H7 (cell line): Measurements from ENCODE around the gene FRMD4B. TPM values are rescaled to one million over a fixed set of nuclear protein-coding genes. Genes with fewer than 3 reads are reported as not detected.
A peak's percentile ranks its signal among the peaks of the same experiment; 100 is the strongest.
"Not testable (repeated sequence)": the region's sequence is repeated elsewhere in the genome, so short reads cannot be mapped to it uniquely, and the experiment has no call there.

Experiments
- DNase-seq: peaks from one replicate; pipeline ENCODE4 v3.0.0; 2012
- H3K27me3 ChIP-seq: 2 replicates; pipeline ENCODE4 v1.6.0; 2011; ENCODE audit warnings: mild to moderate bottlenecking, low read length; ENCODE audit not compliant: control insufficient read depth, insufficient read depth
- H3K36me3 ChIP-seq: replicated peaks from 2 replicates; pipeline ENCODE4 v1.5.1; 2011; ENCODE audit warnings: low read length; ENCODE audit not compliant: control insufficient read depth, insufficient read depth
- H3K4me3 ChIP-seq: 2 replicates; pipeline ENCODE4 v1.5.1; 2011; ENCODE audit warnings: low read depth, mild to moderate bottlenecking, control low read depth, low read length, moderate library complexity; ENCODE audit not compliant: insufficient read depth
- total RNA-seq: library from RNA; depleted of rRNA; stranded (reverse); fragments of >200 nt; shearing (Covaris generic); gene quantifications from 2 replicates; pipeline ENCODE4 v1.2.3, GENCODE V29; 2014

FRMD4B gene
- total RNA-seq, 1 experiment from 2014 or later = 1.0 TPM

DNA sequence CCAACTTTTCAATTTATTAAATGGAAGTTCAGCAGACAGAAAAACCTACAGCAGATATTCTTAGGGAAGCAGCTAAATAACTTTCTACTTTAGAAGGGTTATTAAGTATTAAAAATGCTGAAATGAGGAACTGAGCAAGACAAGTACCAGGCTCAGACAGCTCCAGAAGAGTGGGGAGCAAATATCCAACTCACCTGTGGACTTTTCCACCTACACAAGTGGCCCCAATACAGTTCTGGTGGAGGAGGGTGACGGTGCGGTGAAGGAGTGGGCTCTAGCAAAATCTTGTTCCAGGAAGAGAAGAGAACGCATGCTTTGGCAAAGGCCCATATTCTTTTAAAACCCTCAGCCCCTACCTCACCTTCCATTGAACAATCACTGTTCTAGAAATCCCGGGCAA is 133.7 kb downstream of the FRMD4B start:
- DNase-seq = no peak
- Histone ChIP-seq H3K27me3 (peaks cover 4% of the 10 kb centered on the region), H3K36me3 (no peaks in the 10 kb centered on the region), H3K4me3 (no peak overlapping the region)

DNA sequence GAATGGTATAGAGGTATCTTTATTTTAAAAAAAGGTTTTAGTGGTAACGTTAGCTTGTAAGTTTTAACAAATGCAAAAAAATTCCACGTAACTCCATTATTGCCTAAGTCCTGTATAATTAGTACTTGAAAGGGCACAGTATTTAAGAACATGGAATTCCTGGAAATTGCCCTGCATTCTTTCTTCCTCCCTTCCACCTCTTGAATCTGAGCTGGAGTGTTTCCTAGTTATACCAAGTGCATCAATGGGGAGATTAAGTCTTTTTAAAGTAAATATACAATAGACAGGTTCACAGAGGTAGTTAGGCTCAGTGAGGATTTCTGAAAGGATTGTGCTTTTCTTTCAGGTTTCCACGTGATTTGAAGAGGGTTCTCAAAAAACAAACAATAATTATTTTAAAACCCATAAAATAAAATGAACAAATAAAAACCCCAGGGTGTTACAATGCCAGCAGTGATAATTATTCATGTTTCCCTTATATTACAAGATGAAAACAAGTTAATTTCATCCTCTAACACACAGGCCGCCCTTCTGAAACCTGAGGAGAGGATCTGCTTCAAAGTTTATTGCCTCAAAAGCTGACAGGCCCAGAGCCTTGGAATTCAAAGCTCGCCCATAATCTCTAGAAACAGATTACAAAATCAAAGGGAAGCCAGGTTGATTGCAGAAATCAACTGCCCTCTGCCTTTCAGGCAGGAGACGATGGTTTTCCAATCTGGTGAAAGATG is 134.6 kb downstream of the FRMD4B start:
- no peaks in the 10 kb centered on the region for H3K36me3 ChIP-seq
- no peak for DNase-seq
- no peak overlapping the region for H3K4me3 ChIP-seq
- H3K27me3 ChIP-seq = peaks cover 9% of the 10 kb centered on the region

DNA sequence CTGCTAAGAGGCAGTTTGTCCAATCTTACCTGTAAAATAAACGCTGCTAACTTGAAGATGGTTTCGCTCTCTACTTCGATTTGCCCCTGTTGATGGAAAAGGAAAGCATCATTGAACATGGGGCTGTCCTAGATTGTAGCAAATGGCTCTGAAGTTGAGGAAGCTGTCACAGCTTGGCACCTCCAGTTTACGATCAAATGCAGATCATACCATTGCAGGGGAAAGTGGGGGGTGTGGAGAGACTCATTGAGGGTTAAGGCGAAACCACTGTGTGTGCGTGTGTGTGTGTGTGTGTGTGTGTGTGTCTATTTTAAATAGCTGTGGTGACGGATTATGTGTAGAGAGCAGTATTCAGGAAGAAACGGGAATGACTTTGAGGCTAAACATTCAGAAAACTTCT is 135.9 kb downstream of the FRMD4B start:
- H3K27me3 ChIP-seq = peaks cover 9% of the 10 kb centered on the region
- H3K4me3 ChIP-seq = no peak overlapping the region
- DNase-seq = peak; percentile 63
- H3K36me3 ChIP-seq = no peaks in the 10 kb centered on the region

DNA sequence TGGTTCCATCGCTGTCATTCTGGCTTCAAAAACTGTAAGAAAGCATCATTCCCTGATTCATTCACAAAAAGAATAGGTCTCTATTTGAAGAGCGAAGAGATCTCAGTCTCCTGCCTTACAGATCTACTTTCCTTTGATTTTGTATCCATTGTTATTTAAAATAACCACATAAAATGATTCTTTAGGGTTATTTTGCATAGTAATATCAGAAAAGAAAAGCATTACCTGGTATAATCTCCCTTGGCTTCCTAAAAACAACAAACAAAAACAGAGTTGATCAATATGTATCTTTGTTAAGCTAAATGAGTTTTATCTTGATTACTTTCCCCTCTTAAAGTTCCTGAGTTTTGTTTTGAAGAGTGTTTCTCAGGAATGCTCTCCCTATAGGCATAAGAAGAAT is 136.9 kb downstream of the FRMD4B start:
- no peaks in the 10 kb centered on the region for H3K36me3 ChIP-seq
- H3K4me3 ChIP-seq = no peak overlapping the region
- peaks cover 9% of the 10 kb centered on the region for H3K27me3 ChIP-seq
- no peak for DNase-seq

DNA sequence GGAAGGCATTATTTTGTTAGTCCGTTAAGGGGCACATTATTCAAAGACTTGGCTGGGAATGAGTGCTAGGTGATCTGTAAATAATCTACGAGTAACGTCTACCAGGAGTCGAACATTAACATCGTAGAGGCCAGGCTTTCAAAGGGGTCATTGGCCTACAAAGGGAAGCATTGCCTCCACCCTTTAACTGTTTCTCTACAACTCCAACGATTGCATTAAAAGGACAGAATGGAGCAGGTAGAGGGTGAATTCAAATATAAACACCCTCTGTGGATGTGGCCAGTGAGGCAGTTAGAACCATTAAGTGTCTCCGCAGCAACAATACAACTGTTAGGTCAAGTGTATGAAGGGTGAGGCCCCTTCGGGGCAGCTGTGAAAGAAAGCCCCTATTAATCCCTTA is 137.5 kb downstream of the FRMD4B start:
- no peak overlapping the region for H3K4me3 ChIP-seq
- no peaks in the 10 kb centered on the region for H3K36me3 ChIP-seq
- peaks cover 9% of the 10 kb centered on the region for H3K27me3 ChIP-seq
- DNase-seq = no peak

DNA sequence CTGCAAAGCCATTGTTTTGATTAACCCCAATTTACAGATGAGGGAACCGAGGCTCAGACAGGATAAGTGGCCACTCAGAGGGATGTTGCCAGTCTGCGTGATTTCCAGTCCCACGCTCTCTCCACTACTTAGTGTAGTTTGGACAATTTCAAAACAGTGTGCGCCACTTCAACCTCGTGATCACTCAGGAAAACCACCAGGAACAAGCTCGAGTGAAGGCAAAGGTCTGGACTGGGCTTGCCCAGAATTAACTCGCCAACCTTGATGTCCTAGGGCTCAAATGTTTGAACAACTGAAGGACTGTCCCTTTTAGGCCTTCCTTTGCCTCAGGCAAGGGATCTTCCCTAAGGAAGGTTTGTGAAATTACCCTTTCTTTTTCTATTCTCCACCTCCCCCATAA is 139.3 kb downstream of the FRMD4B start:
- DNase-seq = no peak
- Histone ChIP-seq H3K27me3 (peaks cover 9% of the 10 kb centered on the region), H3K4me3 (no peak overlapping the region), H3K36me3 (no peaks in the 10 kb centered on the region)

DNA sequence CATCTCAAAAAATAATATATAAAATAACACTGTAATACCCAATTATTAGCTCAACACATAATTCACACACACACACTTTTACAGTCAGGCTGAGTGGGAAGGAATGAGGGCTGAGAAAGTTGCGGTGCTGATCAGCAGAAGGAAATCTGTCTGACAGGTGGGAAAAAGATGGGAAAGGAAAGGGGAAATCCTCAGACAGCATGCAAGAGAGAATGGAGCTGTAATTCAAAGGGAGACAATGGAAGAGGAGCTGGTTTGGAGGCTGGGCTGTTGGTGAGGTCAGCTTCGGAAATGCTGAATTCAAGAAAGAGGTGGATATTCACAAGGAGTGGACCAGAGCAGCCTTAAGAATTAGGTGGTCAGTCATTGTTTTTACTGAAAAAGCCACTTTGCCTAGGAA is 141.8 kb downstream of the FRMD4B start:
- Histone ChIP-seq H3K4me3 (no peak overlapping the region), H3K36me3 (no peaks in the 10 kb centered on the region), H3K27me3 (peaks cover 9% of the 10 kb centered on the region)
- no peak for DNase-seq

DNA sequence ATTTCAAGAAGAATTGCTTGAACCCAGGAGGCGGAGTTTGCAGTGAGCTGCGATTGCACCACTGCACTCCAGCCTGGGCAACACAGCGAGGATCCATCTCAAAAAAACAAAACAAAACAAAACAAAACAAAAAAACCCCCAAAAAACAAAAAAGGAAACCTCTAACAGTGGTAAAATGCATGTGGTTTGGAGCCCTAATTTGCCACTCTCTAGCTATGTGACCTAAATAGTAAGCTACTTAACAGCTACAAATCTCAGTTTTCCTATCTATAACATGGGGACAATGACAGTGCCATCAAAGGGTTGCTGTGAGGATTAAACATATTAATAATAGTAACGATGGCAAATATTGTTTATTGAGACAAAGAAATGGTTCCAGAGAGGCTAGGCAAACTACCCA is 144.1 kb downstream of the FRMD4B start:
- DNase-seq = no peak
- H3K27me3 ChIP-seq = peaks cover 4% of the 10 kb centered on the region; the same call in 1 of the 2 replicates
- no peaks in the 10 kb centered on the region for H3K36me3 ChIP-seq
- H3K4me3 ChIP-seq = no peak overlapping the region

DNA sequence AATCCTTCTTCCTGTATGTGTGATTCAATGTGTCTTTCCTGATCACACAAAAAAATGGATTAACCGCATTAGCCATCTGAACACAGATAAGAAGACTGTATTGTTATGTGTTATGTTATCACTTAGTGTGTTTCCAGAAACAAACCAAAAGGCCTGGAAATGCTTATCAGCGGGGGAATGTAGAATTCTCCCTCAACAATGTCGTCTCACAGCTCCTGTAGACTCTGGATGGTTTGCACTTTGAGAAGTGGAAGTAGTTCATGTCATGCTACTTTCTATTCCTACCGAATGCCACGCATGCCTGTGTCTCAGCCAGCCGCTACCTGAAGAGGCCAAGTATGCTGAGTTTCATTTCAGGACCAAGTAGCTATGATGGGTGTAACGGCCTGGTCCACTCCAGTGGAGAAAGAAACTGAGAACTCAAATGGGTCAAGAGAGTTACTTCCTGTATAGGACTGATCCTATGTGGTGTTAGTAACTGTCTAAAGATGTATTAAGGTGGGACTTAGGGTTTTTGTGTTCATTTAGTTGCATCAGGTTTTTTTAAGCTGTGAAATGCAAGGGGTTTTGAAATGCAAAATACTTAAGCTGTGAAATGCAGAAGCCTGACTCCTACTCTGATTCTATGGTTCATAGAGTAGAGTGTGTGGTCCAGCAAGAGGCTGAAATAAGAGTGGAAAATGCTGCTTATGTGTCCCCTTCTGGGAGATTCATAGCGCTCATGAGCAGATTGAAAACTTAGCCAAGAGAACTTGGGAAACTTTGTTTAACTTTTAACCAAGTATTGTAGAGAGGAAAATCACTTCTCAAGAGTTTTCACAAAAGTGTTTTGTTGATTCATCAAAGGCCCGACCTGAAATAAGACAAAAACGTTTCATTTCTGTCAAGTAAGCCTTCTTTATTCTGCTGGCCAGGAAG is 145.0 kb downstream of the FRMD4B start:
- Histone ChIP-seq H3K27me3 (no peaks in the 10 kb centered on the region), H3K36me3 (no peaks in the 10 kb centered on the region), H3K4me3 (no peak overlapping the region)
- no peak for DNase-seq

DNA sequence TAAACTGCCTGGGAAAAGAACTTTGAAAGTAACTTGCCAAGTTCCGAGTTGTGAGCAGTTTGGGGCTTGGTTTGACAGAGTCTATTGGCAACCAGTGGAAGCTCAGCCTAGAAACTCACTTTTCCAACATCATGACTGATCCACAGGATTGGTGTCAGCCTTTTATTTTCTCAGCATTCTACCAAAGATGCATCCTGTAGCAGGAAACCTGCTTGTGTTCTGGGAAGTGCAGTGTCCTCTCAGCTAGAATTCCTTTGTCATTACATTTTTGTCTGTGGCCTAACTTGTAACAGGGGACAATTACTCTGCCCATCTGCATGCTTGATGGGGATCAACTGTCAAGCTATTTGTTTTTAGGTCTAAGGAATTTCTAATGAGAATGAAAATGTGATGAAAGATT is 146.8 kb downstream of the FRMD4B start:
- Histone ChIP-seq H3K4me3 (no peak overlapping the region), H3K36me3 (no peaks in the 10 kb centered on the region), H3K27me3 (no peaks in the 10 kb centered on the region)
- DNase-seq = no peak

DNA sequence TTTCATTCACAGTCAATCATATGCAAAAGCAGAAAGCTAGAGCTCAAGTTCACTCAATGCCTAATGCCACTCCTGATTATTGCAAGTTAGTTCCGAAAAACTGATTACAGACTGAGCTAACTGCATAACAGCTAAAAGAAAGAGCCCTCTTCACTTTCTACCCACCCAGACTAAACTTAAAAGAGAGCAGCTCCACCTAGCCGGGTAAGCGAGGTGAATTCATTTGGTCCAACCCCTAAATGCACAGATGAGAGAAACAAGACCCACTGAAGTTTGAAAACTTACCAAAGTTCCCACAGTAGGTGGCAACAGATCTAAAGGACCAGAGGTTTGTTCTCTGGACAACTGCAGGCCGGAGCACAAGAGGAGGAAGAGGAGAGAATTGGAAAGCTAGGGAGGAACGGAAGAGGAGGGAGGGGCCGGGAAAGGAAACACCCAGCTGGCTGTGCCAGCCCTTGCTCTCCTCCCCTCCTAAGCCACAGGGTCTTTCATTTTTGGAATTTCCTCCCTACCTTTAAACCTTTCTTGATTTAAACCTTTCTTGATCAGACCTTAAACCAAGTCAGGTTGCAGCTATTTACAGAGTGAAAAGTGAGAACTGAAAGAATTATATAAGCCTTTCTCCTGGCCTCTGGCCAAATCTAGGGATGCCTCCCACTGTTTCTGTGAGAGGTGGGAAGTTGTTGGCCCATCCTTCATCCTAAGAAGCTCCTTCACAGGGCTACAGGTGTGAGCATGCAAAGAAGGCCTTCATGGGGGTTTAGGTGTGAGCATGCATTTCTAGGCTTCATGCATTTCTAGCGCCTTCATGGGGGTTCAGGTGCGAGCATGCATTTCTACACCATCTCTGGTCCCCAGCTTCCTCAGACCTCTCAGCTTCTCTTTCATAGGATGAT is 148.8 kb downstream of the FRMD4B start:
- no peak overlapping the region for H3K4me3 ChIP-seq
- no peaks in the 10 kb centered on the region for H3K36me3 ChIP-seq
- H3K27me3 ChIP-seq = no peaks in the 10 kb centered on the region
- DNase-seq = no peak

DNA sequence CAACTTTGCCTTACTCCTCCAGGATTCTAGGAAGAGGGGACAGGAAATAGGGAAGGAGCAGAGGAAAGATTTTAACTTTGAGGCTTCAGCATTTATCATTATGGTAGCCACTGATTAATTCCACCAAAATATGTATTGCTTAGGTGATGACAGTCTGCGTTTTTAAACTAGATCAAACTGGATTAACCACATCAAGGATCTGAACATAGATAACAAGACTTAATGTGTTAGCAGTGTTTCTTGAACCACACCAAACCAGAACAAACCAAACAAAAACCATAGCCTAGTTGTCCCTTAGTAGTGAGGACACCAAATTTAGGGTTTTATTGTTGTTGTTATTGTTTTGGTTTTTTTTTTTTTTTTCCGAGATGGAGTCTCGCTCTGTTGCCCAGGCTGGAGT is 150.0 kb downstream of the FRMD4B start:
- Histone ChIP-seq H3K36me3 (no peaks in the 10 kb centered on the region), H3K4me3 (no peak overlapping the region), H3K27me3 (no peaks in the 10 kb centered on the region)
- no peak for DNase-seq

DNA sequence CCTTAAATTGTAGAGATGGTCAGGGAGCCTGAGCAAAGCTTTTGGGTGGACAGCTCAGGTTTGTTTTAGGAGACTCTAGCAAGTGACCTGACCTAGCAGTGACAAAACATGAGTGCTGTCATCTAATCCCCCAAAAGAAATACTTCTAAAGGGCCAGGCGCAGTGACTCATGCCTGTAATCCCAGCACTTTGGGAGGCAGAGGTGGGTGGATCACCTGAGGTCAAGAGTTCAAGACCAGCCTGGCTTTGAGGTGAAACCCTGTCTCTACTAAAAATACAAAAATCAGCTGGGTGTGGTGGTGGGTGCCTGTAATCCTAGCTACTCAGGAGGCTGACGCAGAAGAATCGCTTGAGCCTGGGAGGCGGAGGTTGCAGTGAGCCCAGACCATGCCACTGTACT is 150.7 kb downstream of the FRMD4B start:
- not testable (repeated sequence) for H3K4me3 ChIP-seq, H3K36me3 ChIP-seq, DNase-seq, H3K27me3 ChIP-seq

DNA sequence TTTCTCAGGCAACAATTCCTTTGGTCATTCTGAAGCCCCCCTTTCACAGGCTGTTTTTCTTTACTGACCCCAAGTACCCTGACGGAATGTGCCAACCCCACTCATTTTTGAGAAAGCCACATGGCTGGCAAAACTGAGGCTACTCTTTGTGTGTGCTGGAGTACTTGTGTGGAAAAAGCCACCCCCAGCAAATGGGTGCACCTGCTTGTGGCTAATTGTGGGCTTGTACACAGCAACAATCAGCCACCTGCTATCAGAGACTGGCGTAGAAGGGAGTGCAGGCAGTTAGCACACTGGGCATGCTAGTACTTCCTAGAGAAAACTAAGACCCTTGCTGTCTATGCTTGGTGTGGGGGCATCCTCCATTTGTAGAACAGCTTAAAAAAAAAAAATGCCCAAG is 153.4 kb downstream of the FRMD4B start:
- no peak overlapping the region for H3K4me3 ChIP-seq
- no peaks in the 10 kb centered on the region for H3K27me3 ChIP-seq
- DNase-seq = no peak
- no peaks in the 10 kb centered on the region for H3K36me3 ChIP-seq
